Hematopoietic multipotent progenitor cell treated with erythropoietin and hydrocortisone succinate and interleukin-3 and kit ligand, for 17 days (in vitro differentiated cells): ENCODE measurements around the gene SLC28A2.
"Not testable (repeated sequence)": the region's sequence is repeated elsewhere in the genome, so short reads cannot be mapped to it uniquely, and the experiment has no call there.

Source experiments
- DNase-seq: peaks from one replicate; pipeline ENCODE4 v3.0.0-alpha.2; 2015; ENCODE audit warnings: low spot score

Gene SLC28A2, protein sequence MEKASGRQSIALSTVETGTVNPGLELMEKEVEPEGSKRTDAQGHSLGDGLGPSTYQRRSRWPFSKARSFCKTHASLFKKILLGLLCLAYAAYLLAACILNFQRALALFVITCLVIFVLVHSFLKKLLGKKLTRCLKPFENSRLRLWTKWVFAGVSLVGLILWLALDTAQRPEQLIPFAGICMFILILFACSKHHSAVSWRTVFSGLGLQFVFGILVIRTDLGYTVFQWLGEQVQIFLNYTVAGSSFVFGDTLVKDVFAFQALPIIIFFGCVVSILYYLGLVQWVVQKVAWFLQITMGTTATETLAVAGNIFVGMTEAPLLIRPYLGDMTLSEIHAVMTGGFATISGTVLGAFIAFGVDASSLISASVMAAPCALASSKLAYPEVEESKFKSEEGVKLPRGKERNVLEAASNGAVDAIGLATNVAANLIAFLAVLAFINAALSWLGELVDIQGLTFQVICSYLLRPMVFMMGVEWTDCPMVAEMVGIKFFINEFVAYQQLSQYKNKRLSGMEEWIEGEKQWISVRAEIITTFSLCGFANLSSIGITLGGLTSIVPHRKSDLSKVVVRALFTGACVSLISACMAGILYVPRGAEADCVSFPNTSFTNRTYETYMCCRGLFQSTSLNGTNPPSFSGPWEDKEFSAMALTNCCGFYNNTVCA

DNA sequence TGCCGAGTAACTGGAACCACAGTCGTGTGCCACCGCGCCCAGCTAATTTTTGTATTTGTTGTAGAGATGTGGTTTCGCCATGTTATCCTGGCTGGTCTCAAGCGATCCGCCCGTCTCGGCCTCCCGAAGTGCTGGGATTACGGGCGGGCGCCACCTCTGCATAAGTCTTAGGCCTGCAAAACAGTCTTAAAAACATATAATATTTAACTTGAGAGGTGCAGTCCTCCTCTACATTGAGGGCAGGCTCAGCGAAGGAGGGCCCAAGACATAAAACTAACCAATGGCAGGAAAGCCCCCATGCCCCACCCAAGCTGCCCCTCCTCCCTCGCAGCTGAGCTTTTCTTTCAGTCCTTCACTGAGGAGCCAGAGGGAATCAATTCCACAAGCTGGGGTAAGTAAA, at the start of gene SLC28A2:
Gene SLC28A2, plus strand, starts transcription at position 347 of the 400 bp plus-strand sequence. CDS start 982 bp downstream, outside the sequence.
- DNase-seq: no peak

DNA sequence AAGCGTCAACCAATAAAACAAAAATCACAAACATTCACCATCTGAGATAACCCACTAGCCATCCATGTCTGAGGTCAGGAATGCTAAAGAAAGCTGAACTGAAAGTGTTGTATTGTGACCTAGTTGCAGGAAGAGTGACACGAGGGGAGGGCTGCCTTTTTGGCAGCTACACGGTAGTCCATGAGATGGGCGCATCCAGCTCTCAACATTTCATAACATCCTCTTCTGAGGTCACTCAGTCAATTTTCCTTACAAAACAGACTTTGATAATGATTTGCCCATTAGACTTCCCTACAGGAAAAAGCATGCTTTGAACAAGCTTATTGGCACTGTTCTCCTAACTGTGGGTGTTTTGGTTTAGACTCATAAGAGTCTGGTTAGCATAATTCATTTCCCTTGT, 48.9 kb upstream of the SLC28A2 start:
- DNase-seq: no peak

DNA sequence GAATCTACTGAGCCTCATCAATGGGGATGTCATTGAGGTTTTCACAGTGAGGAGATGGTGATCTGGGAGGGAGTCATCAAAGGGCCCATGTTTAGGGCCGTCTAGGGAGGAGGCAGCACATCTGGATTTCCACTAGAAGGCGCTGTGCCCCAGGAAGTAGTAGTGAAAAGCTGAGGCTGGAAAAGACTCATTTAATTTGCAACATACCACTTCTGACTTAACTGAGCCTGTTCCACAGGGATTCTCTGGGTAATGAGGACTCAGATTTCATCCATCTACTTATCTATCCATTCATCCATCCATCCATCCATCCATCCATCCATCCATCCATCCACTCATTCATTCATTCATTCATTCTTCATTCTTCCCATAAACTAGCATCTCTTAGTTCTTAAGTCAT, 46.8 kb upstream of the SLC28A2 start:
- peak; percentile 66 for DNase-seq

DNA sequence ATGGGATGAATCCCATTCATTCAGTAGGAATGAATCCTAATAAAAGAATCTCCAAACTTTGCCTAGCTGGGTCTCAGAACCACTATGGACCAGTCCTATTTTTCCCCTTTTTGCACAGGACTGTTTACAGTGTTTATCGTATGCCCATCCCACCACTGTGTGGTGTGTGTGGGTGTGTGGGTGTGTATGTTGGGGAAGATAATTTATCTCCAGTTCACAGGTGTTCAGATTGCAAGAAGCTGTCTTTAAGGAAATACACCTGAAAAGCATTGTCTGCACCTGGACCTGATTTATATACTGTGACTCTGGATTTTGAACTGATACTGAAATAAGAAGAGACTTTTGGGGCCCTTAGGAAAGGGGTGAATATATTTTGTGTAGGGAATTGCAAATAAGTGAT, 39.5 kb upstream of the SLC28A2 start:
- no peak for DNase-seq

DNA sequence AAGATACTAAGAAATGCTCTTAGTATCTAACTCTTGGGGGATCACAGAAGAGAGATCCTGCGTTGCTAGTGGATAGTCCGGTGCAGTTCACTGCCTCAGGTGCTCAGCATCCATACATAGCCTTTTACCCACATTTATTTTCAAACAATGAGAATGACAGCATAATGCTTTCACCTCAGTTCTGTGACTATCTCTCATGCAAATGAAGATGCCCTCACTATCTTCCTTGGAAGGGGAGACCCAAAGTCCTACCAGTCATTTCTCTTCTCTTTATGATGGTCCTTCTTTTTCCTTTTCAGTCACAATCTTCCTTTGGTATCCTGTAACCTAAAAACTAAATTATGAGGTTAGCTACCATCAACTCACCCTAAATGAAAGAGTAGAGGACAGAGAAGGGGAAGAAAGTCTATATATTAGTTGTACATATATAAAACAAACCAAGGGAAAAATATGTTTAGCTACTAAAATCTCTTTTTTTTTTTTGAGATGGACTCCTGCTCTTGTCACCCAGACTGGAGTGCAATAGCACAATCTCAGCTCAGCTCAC, 30.9 kb upstream of the SLC28A2 start:
- no peak for DNase-seq

DNA sequence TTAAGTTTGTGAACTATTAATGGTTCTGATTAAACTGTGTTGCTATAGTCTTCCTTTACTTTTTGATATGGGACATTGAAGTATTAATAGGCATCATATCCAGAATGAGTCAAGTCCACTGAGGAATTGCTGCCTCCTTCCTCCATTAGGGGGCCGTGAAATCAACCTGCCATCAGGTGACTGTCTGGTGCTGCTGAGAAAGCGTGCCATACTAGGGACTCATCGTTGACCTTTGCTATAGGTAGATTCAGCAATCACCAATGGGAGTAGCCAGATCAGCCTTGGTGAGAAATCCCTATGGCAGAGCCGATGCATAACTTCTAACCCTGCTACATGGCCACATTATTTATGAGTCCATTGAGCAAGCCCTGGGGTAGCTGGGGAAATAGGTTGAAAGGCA, 30.1 kb upstream of the SLC28A2 start:
- no peak for DNase-seq

DNA sequence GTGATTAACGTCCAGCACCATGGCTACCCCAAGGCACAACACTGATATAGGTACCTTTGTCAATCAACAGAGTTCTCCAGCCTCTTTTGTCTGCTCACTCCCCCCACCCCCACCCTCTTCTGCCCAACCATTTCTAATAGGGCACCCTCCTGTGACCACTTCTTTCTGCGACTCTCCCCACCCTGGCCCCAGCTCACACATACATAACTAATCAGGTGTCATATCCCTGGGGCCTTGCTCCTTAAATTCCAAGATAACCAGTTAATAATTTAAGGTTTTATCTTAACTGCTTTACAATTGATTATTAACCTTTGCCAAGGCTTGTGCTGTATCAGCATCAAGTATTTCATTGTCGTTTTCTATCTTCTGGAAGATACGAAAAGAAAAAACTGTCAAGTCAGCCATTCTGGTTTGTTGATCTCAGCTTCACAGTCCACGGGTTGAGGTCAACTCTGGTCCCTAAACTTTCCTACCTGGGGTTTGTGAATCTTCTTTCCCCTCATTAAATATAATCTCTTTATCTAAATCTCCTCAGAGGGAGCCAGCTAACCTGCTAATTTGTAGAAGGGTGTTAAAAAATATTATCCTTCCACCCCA, 27.3 kb upstream of the SLC28A2 start:
- DNase-seq: no peak

DNA sequence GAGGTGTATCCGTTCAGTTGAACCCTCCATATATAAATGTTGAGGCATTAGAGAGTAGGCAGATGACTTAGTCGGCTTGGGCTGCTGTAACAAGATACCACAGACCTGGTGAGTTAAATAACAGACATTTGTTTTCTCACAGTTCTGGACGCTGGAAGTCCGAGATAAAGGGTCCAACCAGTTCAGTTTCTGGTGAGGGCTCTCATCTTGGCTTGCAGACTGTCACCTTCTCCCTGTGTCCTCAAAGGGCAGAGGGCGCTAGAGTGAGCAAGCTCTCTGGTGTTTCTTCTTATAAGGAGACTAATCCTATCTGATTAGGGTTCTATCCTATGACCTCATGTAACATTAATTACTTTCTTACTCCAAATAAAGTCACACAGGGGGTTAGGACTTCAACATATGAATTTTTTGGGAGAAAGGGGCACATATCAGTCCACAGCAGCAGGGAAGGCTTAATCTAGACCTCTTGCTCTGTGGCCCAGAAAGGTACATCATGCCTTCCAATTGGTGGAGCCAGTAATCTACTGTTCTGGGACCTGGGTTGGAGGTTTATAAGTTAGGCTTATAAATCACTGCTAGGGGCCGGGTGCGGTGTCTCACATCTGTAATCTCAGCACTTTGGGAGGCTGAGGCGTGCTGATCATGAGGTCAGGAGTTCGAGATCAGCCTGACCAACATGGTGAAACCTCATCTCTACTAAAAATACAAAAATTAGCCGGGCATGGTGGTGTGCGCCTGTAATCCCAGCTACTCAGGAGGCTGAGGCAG, 26.3 kb upstream of the SLC28A2 start:
- no peak for DNase-seq

DNA sequence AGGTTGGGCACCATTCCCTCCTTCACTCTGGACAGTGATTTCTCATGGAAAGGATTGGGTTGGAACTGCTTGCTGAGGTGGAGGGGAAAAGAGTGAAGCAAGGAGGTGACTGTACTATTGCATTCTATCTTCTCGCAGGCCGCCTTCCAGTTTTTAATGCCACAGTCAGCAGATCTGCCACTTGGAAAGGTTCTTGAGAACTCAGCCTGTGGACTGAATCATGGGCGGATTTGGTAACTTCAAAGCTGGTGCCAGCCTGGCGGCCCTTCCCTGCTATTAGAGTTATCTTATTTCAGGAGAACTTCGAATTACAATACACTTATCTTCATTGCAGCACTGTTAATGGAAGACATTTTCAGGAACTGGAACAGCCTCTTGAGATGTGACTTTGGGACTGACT, 23.1 kb upstream of the SLC28A2 start:
- no peak for DNase-seq

DNA sequence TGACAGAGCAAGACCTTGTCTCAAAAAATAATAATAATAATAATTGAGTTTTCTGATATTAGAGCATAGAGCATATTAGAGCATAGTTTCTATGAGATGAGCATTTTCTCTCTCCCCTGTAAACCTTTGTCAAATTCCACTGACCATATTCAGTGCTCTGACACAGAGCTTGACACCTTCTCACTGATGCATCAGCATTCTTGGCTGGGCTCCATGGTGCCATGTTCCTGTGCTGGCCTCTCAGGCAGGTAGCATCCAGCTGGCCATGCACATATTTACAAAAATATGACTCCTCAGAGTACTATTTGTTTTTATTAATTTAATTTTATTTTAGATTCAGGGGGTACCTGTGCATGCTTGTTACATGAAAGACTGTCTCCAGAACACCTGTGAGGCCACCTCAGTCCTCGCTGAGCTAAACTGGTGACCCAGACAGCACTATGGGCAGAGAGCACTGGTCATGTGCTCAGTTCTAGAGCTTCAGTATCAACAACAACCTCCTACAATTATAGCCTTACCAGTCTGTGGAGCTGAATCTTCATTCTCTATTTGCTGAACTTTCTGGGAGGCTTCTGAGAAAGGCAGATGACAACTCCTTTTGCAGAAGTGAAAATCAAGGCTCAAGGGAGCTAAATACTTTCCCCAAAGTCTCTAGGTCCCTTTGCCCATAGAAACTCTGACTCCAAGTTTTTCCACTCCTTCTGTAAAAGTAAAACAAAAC, 21.6 kb upstream of the SLC28A2 start:
- no peak for DNase-seq

DNA sequence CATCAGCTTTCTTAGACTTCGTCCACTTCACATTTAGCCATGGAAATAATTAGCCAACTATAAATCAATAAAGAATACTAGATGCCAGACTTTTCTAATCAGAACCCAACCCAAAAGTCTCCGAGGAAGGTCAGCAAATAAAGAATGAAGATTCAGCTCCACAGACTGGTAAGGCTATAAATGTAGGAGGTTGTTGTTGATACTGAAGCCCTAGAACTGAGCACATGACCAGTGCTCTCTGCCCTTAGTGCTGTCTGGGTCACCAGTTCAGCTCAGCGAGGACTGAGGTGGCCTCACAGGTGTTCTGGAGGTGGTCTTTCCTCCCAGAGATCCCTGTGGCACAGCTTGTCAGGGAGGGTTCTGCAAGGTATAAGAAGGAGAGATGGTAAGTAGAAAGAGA, 20.9 kb upstream of the SLC28A2 start:
- no peak for DNase-seq

DNA sequence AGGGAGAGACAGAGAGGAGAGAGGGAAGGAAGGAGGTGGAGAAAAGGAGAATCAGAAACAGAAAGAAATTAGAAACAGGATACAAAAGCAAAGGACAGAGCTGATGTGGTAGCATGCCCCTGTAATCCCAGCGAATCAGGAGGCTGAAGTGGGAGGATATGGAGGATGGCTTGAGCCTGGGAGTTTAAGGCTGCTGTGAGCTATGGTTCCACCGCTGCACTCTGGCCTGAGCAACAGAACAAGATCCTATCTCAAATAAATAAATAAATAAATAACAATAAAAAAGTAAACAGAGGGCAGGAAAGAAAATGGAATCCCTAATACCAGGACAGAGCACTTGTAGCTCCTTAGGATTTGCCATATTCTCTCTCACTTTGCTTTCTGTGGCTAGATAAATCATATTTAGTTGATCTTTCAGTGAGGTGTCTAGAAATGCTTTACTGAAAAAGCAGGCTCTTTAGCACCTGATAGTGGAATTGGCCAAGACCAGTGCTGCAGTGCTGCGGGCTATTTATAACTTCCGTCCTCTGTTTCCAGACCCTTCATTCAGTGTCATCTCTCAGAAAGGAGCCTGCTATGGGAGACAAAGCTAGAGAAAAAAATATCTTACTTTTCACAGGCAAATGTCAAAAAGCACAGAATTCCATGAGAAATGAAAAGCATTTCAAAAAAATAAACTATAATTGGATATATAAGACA, 20.0 kb upstream of the SLC28A2 start:
- no peak for DNase-seq

DNA sequence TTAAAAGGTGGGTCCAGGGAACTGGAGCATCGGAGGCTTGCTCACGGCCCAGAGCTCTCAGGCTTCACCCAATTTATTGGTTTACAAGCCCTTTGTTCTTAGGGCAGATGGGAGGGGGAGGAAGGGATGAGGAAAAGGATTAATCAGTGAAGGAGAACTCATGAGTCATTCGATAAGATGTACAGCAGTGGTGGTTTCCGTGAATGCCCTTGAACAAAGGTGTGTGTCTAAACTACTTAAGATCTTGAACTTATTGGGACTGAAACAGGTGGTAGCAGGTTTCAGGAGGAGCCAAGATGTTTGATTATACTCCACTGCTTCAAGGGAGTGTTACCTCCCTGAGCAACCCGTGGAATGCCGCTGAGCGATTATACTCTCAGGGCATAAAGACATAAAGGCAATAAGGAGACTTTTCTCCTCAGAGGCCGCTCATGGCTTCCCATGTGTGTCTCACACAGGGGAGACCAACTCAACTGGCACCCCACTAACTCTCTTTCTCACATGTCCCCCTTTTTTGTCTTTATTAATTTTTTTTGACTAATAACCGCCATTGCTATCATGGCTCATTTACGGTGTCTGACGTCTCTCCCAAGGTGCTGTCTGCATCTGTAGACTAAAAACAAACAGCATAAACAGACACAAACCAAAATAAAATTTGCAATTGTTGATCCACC, 17.3 kb upstream of the SLC28A2 start:
- no peak for DNase-seq

DNA sequence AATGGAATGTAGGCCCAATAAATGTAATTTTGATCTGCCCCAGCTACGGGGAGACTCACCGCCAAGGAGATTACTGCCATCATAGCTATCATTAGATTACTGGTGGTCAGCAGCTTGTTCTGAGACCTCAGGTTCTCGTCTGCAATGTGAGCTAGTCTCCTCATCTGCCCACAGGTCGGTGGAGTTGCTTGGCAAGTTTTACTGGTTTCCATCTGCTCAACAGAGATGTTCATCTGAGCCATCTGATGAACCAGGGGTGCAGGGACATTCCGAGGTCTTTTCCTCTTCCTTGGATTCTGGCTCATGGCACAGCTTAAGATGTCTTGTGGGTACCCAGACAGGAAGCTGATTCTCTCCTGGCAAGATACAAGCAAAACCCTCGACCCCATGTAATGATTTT, 15.2 kb upstream of the SLC28A2 start:
- not testable (repeated sequence) for DNase-seq

DNA sequence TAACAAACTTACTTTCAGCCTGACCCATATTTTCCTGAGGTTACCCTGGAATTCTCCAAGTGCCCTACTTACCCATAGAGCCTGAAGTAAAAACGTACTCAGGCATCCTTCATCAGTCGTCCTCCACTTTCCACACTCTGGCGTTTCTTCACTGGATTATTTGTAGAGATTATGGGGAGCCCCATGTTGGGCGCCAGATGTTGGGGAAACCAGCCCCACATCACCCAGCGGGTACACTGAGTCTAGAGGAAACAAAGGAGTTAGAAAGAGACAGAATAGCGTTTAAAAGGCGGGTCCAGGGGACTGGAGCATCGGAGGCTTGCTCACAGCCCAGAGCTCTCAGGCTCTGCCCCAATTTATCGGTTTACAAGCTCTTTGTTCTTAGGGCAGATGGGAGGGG, 9.7 kb upstream of the SLC28A2 start:
- DNase-seq: no peak

DNA sequence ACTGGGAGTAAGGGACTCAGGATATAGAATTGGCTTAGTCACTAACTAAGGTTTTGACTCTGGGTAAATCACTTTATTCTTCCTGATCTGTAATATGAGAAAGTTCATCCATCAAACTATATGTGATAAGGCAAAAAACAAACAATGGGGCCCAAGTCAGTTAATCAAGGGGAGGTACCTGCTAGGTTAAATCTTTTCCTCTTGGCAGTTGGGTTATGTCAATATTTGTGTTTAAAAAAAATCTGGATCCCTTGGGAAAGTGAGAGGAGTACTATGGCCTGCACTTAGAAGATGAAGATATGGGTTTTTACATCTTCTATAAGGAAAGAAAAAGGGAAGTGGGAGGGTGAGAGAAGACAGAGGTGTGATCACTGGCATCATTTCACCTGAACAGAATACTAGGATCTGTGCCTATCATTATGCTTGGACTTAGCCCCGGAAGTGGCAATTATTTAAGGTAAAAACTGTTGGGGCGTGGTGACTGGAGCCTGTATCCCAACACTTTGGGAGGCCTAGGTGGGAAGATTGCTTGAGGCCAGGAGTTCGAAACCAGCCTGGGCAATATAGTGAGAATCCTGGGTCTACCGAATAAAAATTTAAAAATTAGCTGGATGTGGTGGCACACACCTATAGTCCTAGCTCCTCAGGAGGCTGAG, 2.8 kb upstream of the SLC28A2 start:
- no peak for DNase-seq

DNA sequence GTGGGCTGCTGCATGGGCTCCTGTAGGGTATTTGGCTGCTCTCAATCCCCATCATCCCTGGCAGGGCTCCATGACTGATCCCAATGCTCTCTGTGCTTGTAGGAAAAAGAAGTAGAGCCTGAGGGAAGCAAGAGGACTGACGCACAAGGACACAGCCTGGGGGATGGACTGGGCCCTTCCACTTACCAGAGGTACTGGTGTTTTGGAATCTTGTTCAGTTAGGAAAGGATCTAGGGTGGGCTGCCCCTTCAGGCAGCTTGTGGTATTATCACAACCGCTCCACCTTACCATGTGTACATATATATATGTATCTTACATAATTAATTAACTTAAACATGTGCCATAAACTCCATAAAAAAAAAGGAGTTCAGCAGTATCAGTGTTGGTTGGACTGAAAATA, 1.3 kb downstream of the SLC28A2 start:
- no peak for DNase-seq

DNA sequence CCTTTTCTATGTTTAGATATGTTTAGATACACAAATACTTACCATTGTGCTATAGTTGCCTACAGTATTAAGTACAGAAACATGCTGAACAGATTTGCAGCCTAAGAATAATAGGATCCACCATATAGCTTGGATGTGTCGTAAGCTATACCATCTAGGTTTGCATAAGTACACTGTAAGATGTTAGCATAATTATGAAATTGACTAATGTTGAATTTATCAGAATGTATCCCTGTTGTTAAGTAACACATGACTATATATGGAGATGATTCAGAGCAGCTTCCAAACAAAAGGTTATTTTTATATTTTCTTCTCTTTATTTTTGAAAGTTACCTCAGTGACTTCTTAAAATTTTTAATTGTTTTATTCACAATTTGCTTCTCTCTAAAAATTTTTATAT, 2.4 kb downstream of the SLC28A2 start:
- DNase-seq: no peak

DNA sequence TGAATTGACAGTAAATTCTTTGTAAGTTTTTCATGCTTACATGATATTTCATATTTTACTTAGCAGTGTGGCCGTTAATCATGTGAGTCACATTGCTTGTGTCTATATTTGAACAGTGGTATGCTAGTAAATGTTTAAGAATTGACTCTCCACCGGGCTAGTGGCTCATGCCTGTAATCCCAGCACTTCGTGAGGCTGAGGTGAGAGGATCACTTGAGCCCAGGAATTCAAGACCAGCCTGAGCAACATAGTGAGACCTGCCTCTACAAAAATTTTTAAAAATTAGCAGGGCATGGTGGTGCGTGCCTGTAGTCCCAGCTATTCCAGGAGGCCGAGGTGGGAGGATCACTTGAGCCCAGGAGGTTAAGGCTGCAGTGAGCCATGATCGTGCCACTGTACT, 2.8 kb downstream of the SLC28A2 start:
- DNase-seq: not testable (repeated sequence)

DNA sequence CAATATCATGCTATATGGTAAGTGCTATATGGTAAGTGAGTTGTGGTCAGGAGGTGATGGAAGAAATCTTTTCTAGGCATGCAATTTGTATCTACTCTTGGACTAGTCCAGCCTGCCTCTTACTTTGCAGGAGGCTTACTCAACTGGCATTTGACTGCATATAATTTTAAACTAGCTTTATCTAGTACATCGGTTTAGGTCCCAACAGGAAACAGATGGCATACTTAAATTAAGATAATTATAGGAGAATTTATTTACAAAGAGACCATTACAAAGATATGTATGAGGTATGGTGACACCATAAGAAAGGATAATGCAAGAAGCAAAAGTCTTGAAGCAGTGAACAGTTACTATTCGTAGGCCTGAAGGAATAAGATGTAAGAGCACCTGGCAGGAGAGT, 7.8 kb downstream of the SLC28A2 start:
- no peak for DNase-seq
